H1 (cell line): ENCODE measurements around the gene HSD17B3.

Experiments used
- RBBP5 ChIP-seq: IDR thresholded peaks from 2 replicates; pipeline ENCODE4 v1.7.1; 2012; ENCODE audit warnings: low read depth, mild to moderate bottlenecking, inconsistent platforms, low read length, moderate library complexity, borderline replicate concordance
- RXRA ChIP-seq: IDR thresholded peaks from 2 replicates; pipeline ENCODE4 v1.6.1; 2011; ENCODE audit warnings: low read depth, mild to moderate bottlenecking, low read length, moderate library complexity; ENCODE audit not compliant: insufficient read depth
- SUZ12 ChIP-seq: fragments of 200-600 bp; sonication (generic); IDR thresholded peaks from 2 replicates; pipeline ENCODE4 v1.6.1; 2012; ENCODE audit warnings: mild to moderate bottlenecking, inconsistent platforms, low read length, moderate library complexity, mixed read lengths
- YY1 ChIP-seq: IDR thresholded peaks from 2 replicates; pipeline ENCODE4 v1.6.1; 2011; ENCODE audit warnings: low read depth, mild to moderate bottlenecking, low read length
- ZNF274 ChIP-seq: IDR thresholded peaks from 2 replicates; pipeline ENCODE4 v1.7.0; 2012; ENCODE audit warnings: low read length, borderline replicate concordance; ENCODE audit errors: extremely low read depth
- TF ChIP-seq, protein P1 (sequence below), 3 experiments: IDR thresholded peaks; 1 replicate in 2 of 3; 2 replicates in 1 of 3; pipeline versions ENCODE4 v1.5.1 to v1.6.1; 2011; ENCODE audit warnings: low read length in 3 of 3, mild to moderate bottlenecking in 3 of 3, inconsistent platforms in 2 of 3, low read depth in 1 of 3, moderate library complexity in 1 of 3; ENCODE audit not compliant: insufficient read depth in 1 of 3; ENCODE audit errors: control extremely low read depth in 1 of 3

DNA sequence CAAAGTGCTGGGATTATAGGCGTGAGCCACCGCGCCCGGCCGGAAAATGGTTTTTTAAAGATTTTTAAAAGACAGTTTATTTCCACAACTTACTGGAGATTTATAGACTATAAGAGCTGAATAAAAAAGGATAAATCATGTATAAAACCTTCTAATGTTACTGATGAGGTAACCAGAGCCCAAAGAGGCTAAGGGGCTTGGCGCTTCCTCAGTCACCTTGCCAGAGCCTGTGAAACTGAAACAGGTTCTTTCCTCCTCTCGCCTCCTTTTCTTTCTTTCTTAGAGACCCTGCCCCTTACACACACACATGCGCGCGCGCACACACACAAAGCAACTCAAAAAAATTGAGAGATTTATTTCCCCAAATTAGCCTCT lies 69.8 kb downstream of the HSD17B3 start:
- TF ChIP-seq RXRA, result no peak
- TF ChIP-seq, protein P1, sequence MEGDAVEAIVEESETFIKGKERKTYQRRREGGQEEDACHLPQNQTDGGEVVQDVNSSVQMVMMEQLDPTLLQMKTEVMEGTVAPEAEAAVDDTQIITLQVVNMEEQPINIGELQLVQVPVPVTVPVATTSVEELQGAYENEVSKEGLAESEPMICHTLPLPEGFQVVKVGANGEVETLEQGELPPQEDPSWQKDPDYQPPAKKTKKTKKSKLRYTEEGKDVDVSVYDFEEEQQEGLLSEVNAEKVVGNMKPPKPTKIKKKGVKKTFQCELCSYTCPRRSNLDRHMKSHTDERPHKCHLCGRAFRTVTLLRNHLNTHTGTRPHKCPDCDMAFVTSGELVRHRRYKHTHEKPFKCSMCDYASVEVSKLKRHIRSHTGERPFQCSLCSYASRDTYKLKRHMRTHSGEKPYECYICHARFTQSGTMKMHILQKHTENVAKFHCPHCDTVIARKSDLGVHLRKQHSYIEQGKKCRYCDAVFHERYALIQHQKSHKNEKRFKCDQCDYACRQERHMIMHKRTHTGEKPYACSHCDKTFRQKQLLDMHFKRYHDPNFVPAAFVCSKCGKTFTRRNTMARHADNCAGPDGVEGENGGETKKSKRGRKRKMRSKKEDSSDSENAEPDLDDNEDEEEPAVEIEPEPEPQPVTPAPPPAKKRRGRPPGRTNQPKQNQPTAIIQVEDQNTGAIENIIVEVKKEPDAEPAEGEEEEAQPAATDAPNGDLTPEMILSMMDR (IDR thresholded peaks at IDR 0.05; ENCODE audit: control extremely low read depth in 1 of 3, insufficient read depth in 1 of 3, low read depth in 1 of 3, low read length in 3 of 3), result no peak
- TF ChIP-seq RBBP5, result no peak
- no peak for TF ChIP-seq SUZ12
- TF ChIP-seq YY1, result no peak
- TF ChIP-seq ZNF274, result no peak
